ENCODE results near the gene SSR1.

The SSR1 gene

GRCh38 chr6:7264686-7265384 is 48.2 kb downstream of the SSR1 start:
- TF ChIP-seq GATA2 (IDR thresholded peaks at IDR 0.05; ENCODE audit: low read depth, low read length) (no peak), GATA3 (IDR thresholded peaks at IDR 0.05; ENCODE audit: low read depth, low read length) (no peak)

GRCh38 chr6:7264041-7264440 is 49.0 kb downstream of the SSR1 start:
- TF ChIP-seq GATA3 (IDR thresholded peaks at IDR 0.05; ENCODE audit: low read depth, low read length) (no peak), GATA2 (IDR thresholded peaks at IDR 0.05; ENCODE audit: low read depth, low read length) (no peak)

- TF ChIP-seq GATA3 (IDR thresholded peaks at IDR 0.05; ENCODE audit: low read depth, low read length) (no peak), GATA2 (IDR thresholded peaks at IDR 0.05; ENCODE audit: low read depth, low read length) (no peak)
Observed at GRCh38 chr6:7262746-7263518, 50.1 kb downstream of the SSR1 start.

GRCh38 chr6:7261852-7262461 is 51.0 kb downstream of the SSR1 start:
- TF ChIP-seq GATA2 (IDR thresholded peaks at IDR 0.05; ENCODE audit: low read depth, low read length) (no peak), GATA3 (IDR thresholded peaks at IDR 0.05; ENCODE audit: low read depth, low read length) (no peak)

GRCh38 chr6:7261032-7261841 is 51.8 kb downstream of the SSR1 start:
- no peak for TF ChIP-seq GATA3 (IDR thresholded peaks at IDR 0.05; ENCODE audit: low read depth, low read length)
- no peak for TF ChIP-seq GATA2 (IDR thresholded peaks at IDR 0.05; ENCODE audit: low read depth, low read length)

GRCh38 chr6:7260291-7261031 is 52.5 kb downstream of the SSR1 start:
- no peak for TF ChIP-seq GATA2 (IDR thresholded peaks at IDR 0.05; ENCODE audit: low read depth, low read length)
- TF ChIP-seq GATA3 (IDR thresholded peaks at IDR 0.05; ENCODE audit: low read depth, low read length), result no peak

GRCh38 chr6:7258231-7258763 is 54.7 kb downstream of the SSR1 start:
- no peak for TF ChIP-seq GATA2 (IDR thresholded peaks at IDR 0.05; ENCODE audit: low read depth, low read length)
- no peak for TF ChIP-seq GATA3 (IDR thresholded peaks at IDR 0.05; ENCODE audit: low read depth, low read length)

- TF ChIP-seq GATA3 (IDR thresholded peaks at IDR 0.05; ENCODE audit: low read depth, low read length) (no peak), GATA2 (IDR thresholded peaks at IDR 0.05; ENCODE audit: low read depth, low read length) (no peak)
Observed at GRCh38 chr6:7257521-7258230, 55.3 kb downstream of the SSR1 start.

- TF ChIP-seq GATA3 (IDR thresholded peaks at IDR 0.05; ENCODE audit: low read depth, low read length), result no peak
- no peak for TF ChIP-seq GATA2 (IDR thresholded peaks at IDR 0.05; ENCODE audit: low read depth, low read length)
Observed at GRCh38 chr6:7256785-7257184, 56.2 kb downstream of the SSR1 start.

GRCh38 chr6:7255918-7256317 is 57.1 kb downstream of the SSR1 start:
- TF ChIP-seq GATA3 (IDR thresholded peaks at IDR 0.05; ENCODE audit: low read depth, low read length) (no peak), GATA2 (IDR thresholded peaks at IDR 0.05; ENCODE audit: low read depth, low read length) (no peak)

GRCh38 chr6:7254980-7255835 is 57.8 kb downstream of the SSR1 start:
- TF ChIP-seq GATA3 (IDR thresholded peaks at IDR 0.05; ENCODE audit: low read depth, low read length), result no peak
- TF ChIP-seq GATA2 (IDR thresholded peaks at IDR 0.05; ENCODE audit: low read depth, low read length), result no peak

- no peak for TF ChIP-seq GATA3 (IDR thresholded peaks at IDR 0.05; ENCODE audit: low read depth, low read length)
- TF ChIP-seq GATA2 (IDR thresholded peaks at IDR 0.05; ENCODE audit: low read depth, low read length), result no peak
Observed at GRCh38 chr6:7252390-7252789, 60.6 kb downstream of the SSR1 start.
